ENCODE measurements around the gene ENOX2. TPM values are rescaled to one million over a fixed set of nuclear protein-coding genes. Genes with fewer than 3 reads are reported as not detected.

ENOX2 gene
- polyA plus RNA-seq, 3 donors, result 6.8 to 22.1 (median 14.7) TPM

GRCh38 chrX:130637591-130637990 is 265.4 kb downstream of the ENOX2 start:
- Histone ChIP-seq H3K27ac (ENCODE audit: low read depth in 1 of 2, low read length in 2 of 2) (no peak overlapping the region), H3K9me3 (replicated peaks in 1 of 2; ENCODE audit: control insufficient read depth in 1 of 2, insufficient read depth in 1 of 2, low read length in 2 of 2) (no peaks in the 10 kb centered on the region), H3K4me2 (replicated peaks; ENCODE audit: extremely low read depth, low read length, poor library complexity, severe bottlenecking) (no peak overlapping the region), H3K9ac (ENCODE audit: insufficient read depth, low read length, poor library complexity, severe bottlenecking) (no peak overlapping the region), H3K4me3 (replicated peaks in 1 of 3; ENCODE audit: low read depth in 2 of 3, low read length in 3 of 3) (no peak overlapping the region), H4K20me1 (ENCODE audit: insufficient read depth, low read length) (no peaks in the 10 kb centered on the region), H3K79me2 (ENCODE audit: insufficient read depth, low read length) (no peaks in the 10 kb centered on the region), H3K36me3 (replicated peaks in 1 of 2; ENCODE audit: control insufficient read depth in 1 of 2, insufficient read depth in 2 of 2, low read length in 2 of 2) (peaks cover 2 to 15% of the 10 kb centered on the region in 2 donors), H3K4me1 (ENCODE audit: control insufficient read depth in 1 of 2, insufficient read depth in 2 of 2, low read length in 2 of 2) (no peaks in the 10 kb centered on the region), H2AFZ (ENCODE audit: insufficient read depth, low read depth, low read length, poor library complexity, severe bottlenecking) (no peak overlapping the region), H3K27me3 (ENCODE audit: control insufficient read depth in 2 of 2, insufficient read depth in 2 of 2, low read length in 2 of 2) (no peaks in the 10 kb centered on the region)
- H3K4me3 Mint-ChIP-seq, result no peak overlapping the region
- DNase-seq, result no peak
- intact Hi-C loops (cut with micrococcal nuclease), result no loop called here
- no peak overlapping the region for H3K27ac Mint-ChIP-seq
- peaks cover 5 to 17% of the 10 kb centered on the region in 2 donors for H3K36me3 Mint-ChIP-seq
- no CpG with 5 or more reads among the region's 3 CpGs for WGBS (ENCODE audit: insufficient coverage)
- no peaks in the 10 kb centered on the region for H3K4me1 Mint-ChIP-seq
- no peaks in the 10 kb centered on the region for H3K27me3 Mint-ChIP-seq (ENCODE audit: low read depth in 3 of 3)
- peaks cover 0 to 1% (median 0%) of the 10 kb centered on the region in 7 donors for H3K9me3 Mint-ChIP-seq
- TF ChIP-seq CTCF (IDR thresholded peaks at IDR 0.05), result no peak

DNA sequence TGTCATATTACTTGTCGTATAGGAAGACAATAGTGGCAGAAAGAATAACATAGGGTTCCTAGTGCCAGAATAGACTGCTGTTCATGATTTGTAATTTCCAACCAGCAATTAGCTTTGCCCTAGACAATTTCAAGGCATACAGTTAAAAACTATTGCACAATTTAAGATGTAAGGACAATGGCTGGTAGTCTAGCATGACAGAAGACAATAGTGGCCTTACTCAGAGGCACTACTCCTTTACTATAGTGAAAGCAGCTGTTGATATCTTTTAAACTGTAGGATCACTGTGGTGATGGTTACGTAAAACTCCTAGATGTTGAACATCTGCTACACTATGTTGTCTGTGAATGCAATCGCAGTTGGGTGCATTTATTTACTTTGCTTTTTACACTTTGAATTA is 266.7 kb downstream of the ENOX2 start:
- no peaks in the 10 kb centered on the region for H3K4me1 Mint-ChIP-seq
- no CpG with 5 or more reads among the region's 3 CpGs for WGBS (ENCODE audit: insufficient coverage)
- H3K27me3 ChIP-seq (ENCODE audit: control insufficient read depth in 2 of 2, insufficient read depth in 2 of 2, low read length in 2 of 2), result no peaks in the 10 kb centered on the region
- H2AFZ ChIP-seq (ENCODE audit: insufficient read depth, low read depth, low read length, poor library complexity, severe bottlenecking), result no peak overlapping the region
- no peak for TF ChIP-seq CTCF (IDR thresholded peaks at IDR 0.05)
- no peak overlapping the region for H3K27ac Mint-ChIP-seq
- intact Hi-C loops (cut with micrococcal nuclease), result no loop called here
- H4K20me1 ChIP-seq (ENCODE audit: insufficient read depth, low read length), result no peaks in the 10 kb centered on the region
- H3K27ac ChIP-seq (ENCODE audit: low read depth in 1 of 2, low read length in 2 of 2), result no peak overlapping the region
- no peak for DNase-seq
- H3K36me3 ChIP-seq (replicated peaks in 1 of 2; ENCODE audit: control insufficient read depth in 1 of 2, insufficient read depth in 2 of 2, low read length in 2 of 2), result peaks cover 2 to 18% of the 10 kb centered on the region in 2 donors
- no peaks in the 10 kb centered on the region for H3K9me3 ChIP-seq (replicated peaks in 1 of 2; ENCODE audit: control insufficient read depth in 1 of 2, insufficient read depth in 1 of 2, low read length in 2 of 2)
- peaks cover 3 to 15% of the 10 kb centered on the region in 2 donors for H3K36me3 Mint-ChIP-seq
- no peak overlapping the region for H3K4me2 ChIP-seq (replicated peaks; ENCODE audit: extremely low read depth, low read length, poor library complexity, severe bottlenecking)
- H3K27me3 Mint-ChIP-seq (ENCODE audit: low read depth in 3 of 3), result no peaks in the 10 kb centered on the region
- H3K4me3 ChIP-seq (replicated peaks in 1 of 3; ENCODE audit: low read depth in 2 of 3, low read length in 3 of 3), result no peak overlapping the region
- peaks cover 0 to 1% (median 0%) of the 10 kb centered on the region in 7 donors for H3K9me3 Mint-ChIP-seq
- H3K4me3 Mint-ChIP-seq, result no peak overlapping the region
- no peak overlapping the region for H3K9ac ChIP-seq (ENCODE audit: insufficient read depth, low read length, poor library complexity, severe bottlenecking)
- H3K4me1 ChIP-seq (ENCODE audit: control insufficient read depth in 1 of 2, insufficient read depth in 2 of 2, low read length in 2 of 2), result no peaks in the 10 kb centered on the region
- H3K79me2 ChIP-seq (ENCODE audit: insufficient read depth, low read length), result no peaks in the 10 kb centered on the region

Data from CD14-positive monocyte (primary cell).